MG63 (cell line): ENCODE measurements around the gene KANK2. TPM values are rescaled to one million over a fixed set of nuclear protein-coding genes. Genes with fewer than 3 reads are reported as not detected.
"Not testable (repeated sequence)": the region's sequence is repeated elsewhere in the genome, so short reads cannot be mapped to it uniquely, and the experiment has no call there.

Experiments
- DNase-seq: peaks from one replicate; pipeline ENCODE4 v3.0.0-alpha.2; 2020
- H3K27me3 ChIP-seq: fragments of 250-450 bp; sonication (Bioruptor Pico); 2 replicates; pipeline ENCODE4 v1.5.1; 2020; ENCODE audit warnings: mild to moderate bottlenecking, moderate library complexity
- H3K36me3 ChIP-seq: fragments of 250-450 bp; sonication (Bioruptor Pico); 2 replicates; pipeline ENCODE4 v1.5.1; 2020; ENCODE audit warnings: mild to moderate bottlenecking, moderate library complexity
- H3K4me3 ChIP-seq: fragments of 250-450 bp; sonication (Bioruptor Pico); 2 replicates; pipeline ENCODE4 v1.5.1; 2020; ENCODE audit warnings: mild to moderate bottlenecking, moderate library complexity
- H3K9me3 ChIP-seq: fragments of 250-450 bp; sonication (Bioruptor Pico); 2 replicates; pipeline ENCODE4 v1.5.1; 2020; ENCODE audit warnings: mild to moderate bottlenecking, moderate library complexity
- total RNA-seq: library from RNA; depleted of rRNA; stranded (reverse); fragments of >200 nt; shearing (Covaris generic); gene quantifications from 2 replicates; pipeline ENCODE4 v1.2.3, GENCODE V29; 2014; ENCODE audit warnings: low replicate concordance

The KANK2 gene
- total RNA-seq, 1 experiment from 2014 or later: 81.9 TPM

DNA sequence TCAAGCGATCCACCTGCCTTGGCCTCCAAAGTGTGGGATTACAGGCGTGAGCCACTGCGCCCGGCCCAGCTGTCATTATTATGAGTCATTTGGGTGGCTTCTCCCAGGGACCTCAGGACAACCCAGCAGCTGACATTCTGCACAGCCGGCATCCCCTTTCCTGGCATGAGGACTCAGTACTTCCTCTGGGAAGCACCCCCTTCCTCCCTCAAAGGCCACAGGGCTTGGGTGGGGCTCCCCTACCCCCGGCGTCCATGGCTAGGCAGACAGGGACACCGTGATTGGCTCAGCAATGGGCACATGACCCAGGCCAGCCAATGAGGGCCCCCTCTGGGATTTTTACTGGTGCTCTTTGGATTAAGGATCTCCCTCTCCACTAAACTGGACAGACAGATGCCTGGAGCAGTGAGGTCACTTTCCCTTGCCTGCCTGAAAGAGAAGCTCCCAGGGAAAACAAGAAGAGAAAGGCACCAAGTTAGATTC, 6.0 kb downstream of the KANK2 start:
- Histone ChIP-seq H3K27me3 (no peaks in the 10 kb centered on the region), H3K9me3 (no peaks in the 10 kb centered on the region), H3K36me3 (peaks cover 68% of the 10 kb centered on the region), H3K4me3 (no peak overlapping the region)
- peak; percentile 63 for DNase-seq

DNA sequence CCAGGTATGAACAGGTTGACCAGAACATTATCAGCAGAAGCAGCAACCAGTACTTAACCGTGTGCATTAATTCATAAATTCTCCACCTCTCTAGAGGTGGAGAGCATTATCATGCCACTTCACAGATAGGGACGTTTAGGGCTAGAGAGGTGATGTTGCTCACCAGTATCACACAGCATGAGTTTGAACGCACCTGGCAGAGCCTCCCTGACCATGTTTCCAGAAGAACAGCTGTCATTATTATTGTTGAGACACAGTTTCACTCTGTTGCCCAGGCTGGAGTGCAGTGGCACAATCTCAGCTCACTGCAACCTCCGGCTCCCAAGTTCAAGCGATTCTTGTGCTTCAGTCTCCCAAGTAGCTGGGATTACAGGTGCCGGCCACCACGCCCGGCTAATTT, 6.8 kb downstream of the KANK2 start:
- H3K9me3 ChIP-seq: no peaks in the 10 kb centered on the region
- no peak overlapping the region for H3K4me3 ChIP-seq
- DNase-seq: no peak
- peaks cover 69% of the 10 kb centered on the region for H3K36me3 ChIP-seq
- no peaks in the 10 kb centered on the region for H3K27me3 ChIP-seq

DNA sequence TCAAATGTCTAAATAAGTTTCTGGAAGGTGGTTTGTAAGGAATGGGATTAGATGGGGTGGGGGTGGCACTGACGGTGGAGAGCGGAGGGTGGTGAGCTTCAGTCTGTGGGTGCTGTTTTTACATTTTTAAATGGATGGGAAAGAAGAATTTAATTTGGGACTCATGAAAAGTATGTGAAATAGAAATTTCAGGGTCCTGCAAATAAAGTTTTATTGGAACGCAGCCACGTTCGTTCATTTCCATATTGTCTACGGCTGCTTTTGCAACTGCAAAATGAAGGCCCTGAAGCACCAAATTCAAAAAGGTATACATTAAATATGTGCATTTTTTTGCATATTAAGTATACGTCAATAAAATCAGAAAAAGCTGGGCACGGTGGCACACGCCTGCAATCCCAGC, 9.9 kb downstream of the KANK2 start:
- peaks cover 53% of the 10 kb centered on the region for H3K36me3 ChIP-seq
- H3K9me3 ChIP-seq: no peaks in the 10 kb centered on the region
- DNase-seq: no peak
- H3K27me3 ChIP-seq: no peaks in the 10 kb centered on the region
- no peak overlapping the region for H3K4me3 ChIP-seq

DNA sequence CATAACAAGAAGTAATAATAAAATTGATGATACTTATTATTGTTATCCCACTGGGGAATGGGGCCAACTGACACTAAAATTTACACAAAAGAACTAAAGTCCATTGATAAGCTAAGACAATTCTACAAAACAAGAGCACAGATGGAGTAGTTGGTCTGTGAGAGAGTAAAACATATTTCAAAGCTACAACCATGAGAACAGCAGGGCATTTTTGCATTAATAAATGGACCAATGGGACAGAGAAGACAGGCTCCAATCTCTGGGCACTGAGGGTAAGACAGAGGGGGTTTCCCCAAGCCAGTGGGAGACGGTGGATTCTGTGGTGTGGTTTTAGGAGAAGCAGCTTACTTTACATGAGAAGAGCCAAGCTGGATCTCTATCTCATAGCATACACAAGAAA, 14.4 kb downstream of the KANK2 start:
- Histone ChIP-seq H3K27me3 (no peaks in the 10 kb centered on the region), H3K36me3 (peaks cover 40% of the 10 kb centered on the region), H3K4me3 (no peak overlapping the region), H3K9me3 (no peaks in the 10 kb centered on the region)
- no peak for DNase-seq

DNA sequence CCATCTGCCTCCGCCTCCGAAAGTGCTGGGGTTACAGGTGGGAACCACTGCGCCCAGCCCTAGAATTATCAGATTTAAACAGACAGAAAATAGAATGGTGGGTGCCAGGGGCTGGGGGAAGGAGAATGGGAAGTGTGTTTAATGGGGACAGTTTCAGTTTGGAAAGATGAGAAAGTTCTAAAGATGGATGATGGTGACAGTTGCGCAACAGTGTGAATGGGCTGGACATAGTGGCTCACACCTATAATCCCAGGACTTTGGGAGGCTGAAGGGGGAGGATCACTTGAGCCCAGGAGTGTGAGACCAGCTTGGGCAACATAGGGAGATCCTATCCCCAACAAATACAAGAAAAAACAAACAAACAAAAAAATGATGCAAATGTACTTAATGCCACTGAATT, 15.9 kb downstream of the KANK2 start:
- Histone ChIP-seq H3K36me3 (peaks cover 41% of the 10 kb centered on the region), H3K9me3 (no peaks in the 10 kb centered on the region), H3K27me3 (no peaks in the 10 kb centered on the region), H3K4me3 (no peak overlapping the region)
- no peak for DNase-seq

DNA sequence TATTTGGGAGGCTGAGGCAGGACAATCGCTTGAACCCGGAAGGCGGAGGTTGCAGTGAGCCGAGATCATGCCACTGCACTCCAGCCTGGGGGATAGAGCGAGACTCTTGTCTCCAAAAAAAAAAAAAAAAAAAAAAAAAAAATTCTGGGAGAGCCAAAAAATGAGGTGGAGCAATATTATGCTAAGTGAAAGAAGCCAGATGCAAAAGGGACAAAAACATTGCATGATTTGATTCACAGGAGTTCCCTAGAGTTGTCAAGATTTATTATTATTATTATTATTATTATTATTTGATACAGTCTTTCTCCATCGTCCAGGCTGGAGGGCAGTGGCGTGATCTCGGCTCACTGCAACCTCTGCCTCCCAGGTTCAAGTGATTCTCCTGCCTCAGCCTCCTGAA, 16.4 kb downstream of the KANK2 start:
- DNase-seq, H3K9me3 ChIP-seq, H3K4me3 ChIP-seq, H3K27me3 ChIP-seq: not testable (repeated sequence)
- H3K36me3 ChIP-seq: peaks cover 42% of the 10 kb centered on the region

DNA sequence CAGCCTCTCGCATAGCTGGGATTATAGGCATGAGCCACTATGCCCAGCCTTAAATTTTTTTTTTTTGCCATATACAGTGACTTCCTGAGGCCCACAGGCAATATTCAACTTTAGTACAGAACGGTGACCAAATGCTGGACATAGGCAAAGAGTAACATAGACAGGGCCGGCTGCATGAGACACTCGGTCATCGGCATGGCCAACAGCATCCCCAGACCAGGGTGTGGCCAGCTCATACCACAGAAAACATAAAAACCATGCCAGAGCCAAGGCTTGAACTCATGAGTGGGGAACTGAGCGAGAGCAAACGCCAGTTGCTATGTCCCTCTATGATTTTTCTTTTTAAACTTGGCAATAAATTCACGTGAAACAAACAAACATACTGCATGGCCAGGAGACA, 17.0 kb downstream of the KANK2 start:
- Histone ChIP-seq H3K27me3 (no peaks in the 10 kb centered on the region), H3K9me3 (no peaks in the 10 kb centered on the region), H3K4me3 (no peak overlapping the region), H3K36me3 (peaks cover 41% of the 10 kb centered on the region)
- no peak for DNase-seq

DNA sequence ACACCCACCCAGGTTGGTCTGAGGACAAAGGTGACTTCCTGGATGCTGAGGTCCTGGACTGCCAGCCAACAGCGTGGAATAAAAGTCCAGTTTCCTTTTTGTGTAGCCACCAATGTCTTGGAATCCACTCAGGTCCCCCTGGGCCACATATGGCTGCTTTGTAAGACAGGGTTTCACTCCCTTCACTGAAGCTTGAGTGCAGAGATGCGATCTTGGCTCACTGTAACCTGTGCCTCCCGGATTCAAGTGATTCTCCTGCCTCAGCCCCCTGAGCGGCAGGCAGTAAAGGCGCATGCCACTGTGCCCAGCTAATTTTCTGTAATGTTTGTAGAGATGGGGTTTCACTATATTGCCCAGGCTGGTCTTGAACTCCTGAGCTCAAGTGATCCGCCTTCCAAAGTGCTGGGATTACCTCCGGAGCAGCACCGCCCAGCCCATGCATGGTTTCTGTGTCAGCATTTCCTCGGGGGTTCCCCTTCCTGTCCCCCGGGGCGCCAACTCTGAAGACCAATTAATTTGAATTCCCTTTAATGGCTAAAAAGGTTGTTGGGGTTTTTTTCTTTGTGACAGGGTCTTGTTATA, 17.5 kb downstream of the KANK2 start:
- Histone ChIP-seq H3K36me3 (peaks cover 45% of the 10 kb centered on the region), H3K4me3 (no peak overlapping the region), H3K9me3 (no peaks in the 10 kb centered on the region), H3K27me3 (no peaks in the 10 kb centered on the region)
- DNase-seq: no peak

DNA sequence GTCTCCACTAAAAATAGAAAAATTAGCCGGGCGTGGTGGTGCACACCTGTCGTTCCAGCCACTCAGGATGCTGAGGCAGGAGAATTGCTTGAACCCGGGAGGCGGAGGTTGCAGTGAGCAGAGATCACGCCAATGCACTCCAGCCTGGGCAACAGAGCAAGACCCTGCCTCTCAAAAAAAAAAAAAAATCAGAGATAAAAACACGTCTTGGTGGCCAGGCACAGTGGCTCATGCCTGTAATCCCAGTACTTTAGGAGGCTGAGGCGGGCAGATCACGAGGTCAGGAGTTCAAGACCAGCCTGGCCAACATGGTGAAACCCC, 18.2 kb downstream of the KANK2 start:
- H3K4me3 ChIP-seq, H3K9me3 ChIP-seq, DNase-seq, H3K27me3 ChIP-seq: not testable (repeated sequence)
- H3K36me3 ChIP-seq: peaks cover 52% of the 10 kb centered on the region

DNA sequence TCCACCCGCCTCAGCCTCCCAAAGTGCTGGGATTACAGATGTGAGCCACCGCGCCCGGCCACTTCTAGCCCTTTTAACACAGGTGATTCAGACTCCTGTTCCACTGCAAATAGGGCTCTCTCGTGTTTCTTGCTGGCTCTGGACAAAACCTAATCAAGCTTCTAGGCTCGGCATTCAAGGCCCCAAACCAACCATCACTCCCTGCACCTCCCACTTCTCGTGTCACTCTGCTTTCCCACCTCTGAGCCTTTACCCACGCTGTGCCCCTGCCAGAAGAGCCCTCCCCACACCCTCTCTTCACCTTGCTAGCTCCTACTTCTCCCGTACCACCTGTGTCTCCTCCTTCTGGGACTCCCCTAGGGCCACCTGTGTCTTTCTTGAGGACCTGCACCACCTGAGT, 19.8 kb downstream of the KANK2 start:
- Histone ChIP-seq H3K36me3 (peaks cover 53% of the 10 kb centered on the region), H3K27me3 (no peaks in the 10 kb centered on the region), H3K9me3 (no peaks in the 10 kb centered on the region), H3K4me3 (no peak overlapping the region)
- no peak for DNase-seq

DNA sequence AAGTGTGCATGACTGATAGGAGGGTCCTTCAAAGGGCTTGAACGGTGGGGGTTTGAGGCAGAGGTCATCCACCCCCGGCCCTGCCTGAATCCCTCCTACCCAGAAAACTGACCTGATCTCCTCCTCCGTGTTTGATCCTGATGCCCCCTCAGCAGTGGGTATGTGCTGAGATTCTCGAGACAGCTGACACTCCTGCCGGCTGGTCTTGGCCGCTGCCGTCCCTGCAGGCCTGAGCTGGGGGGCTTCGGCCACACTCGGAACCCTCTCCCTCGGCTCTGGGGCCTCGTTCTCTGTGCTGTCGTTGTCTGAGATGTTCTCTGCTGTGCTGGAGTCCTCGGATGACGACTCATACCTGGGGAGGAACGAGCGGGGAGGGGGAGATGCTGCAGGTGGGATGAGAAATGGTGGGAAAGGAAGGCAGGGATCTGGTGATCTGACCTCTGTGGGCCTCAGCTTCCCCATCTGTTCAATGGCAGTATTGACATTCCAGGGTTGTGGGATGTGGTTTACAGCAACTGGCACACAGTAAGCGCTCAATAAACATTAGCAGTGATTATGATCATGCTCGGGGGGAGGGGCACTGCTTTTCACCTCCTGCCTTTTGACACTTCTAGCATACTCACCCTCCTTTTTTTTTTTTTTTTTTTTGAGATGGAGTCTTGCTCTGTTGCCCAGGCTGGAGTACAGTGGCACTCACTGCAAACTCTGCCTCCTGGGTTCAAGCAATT, 20.7 kb downstream of the KANK2 start:
- H3K9me3 ChIP-seq: no peaks in the 10 kb centered on the region
- no peak for DNase-seq
- no peaks in the 10 kb centered on the region for H3K27me3 ChIP-seq
- H3K36me3 ChIP-seq: peaks cover 56% of the 10 kb centered on the region
- H3K4me3 ChIP-seq: no peak overlapping the region

DNA sequence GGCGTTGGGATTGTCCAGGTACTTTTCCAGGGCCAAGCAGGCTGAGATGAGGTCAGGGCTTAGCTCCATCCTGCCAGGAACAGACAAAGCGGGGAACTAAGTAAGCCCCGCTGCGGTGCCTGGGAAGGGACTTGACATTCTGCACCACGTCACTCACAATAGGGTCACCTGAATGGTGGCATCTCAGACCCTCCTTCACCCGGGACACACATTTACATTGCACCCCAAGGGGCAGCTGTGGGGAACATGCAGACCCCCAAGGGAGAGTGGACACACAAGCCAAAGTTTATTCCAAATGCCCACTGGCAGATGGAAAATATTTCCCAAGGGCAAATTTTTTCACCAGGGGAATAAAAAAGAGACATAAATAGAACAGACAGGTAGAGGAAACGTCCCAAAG, 21.4 kb downstream of the KANK2 start:
- H3K27me3 ChIP-seq: no peaks in the 10 kb centered on the region
- DNase-seq: no peak
- peaks cover 54% of the 10 kb centered on the region for H3K36me3 ChIP-seq
- H3K4me3 ChIP-seq: no peak overlapping the region
- H3K9me3 ChIP-seq: no peaks in the 10 kb centered on the region

DNA sequence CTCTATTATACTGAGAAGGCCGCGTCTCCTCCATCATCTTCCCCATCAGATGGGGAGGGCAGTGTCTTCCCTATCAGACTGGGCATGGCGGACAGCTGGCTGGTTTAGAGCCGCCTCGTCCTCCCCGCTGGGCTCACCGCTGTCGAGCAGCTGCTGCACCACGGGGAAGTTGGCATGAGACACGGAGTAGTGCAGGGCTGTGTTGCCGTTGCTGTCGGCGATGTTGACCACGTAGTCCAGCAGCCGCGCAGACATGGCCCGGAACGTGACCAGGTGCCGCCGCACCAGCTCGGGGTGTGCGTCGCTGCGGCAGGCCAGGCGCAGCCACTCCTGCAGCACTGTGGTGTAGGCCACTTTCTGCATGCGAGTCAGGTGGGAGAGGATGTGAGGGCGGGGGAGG, 23.0 kb downstream of the KANK2 start:
- peaks cover 70% of the 10 kb centered on the region for H3K36me3 ChIP-seq
- DNase-seq: no peak
- H3K9me3 ChIP-seq: no peaks in the 10 kb centered on the region
- no peak overlapping the region for H3K4me3 ChIP-seq
- H3K27me3 ChIP-seq: no peaks in the 10 kb centered on the region

DNA sequence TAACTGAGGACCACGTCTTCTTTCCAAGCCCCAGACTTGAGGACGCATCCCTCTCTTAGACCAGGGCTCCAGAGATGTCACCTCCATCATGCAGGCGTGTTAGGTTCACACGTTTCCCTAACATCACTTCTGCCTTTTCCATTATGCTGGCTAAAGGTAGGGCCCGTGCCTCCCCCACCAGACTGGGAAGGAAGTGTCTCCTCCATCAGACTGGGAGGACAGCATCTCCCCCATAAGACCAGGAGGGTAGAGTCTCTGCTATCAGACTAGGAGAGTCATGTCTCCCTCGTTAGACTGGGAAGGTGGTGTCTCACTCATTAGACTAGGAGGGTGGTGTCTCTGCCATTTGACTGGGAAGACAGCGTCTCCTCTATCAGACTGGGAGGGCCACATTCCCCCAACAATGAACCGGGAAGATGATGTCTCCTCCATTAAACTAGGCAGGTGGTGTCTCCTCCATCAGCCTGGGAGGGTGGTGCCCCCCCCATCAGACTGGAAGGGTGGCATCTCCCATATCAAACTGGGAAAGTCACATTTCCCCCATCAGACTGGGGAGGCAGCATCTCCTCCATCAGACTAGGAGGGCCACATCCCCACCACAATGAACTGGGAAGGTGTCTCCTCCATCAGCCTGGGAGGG, 23.7 kb downstream of the KANK2 start:
- DNase-seq: no peak
- Histone ChIP-seq H3K9me3 (no peaks in the 10 kb centered on the region), H3K27me3 (no peaks in the 10 kb centered on the region), H3K36me3 (peaks cover 72% of the 10 kb centered on the region), H3K4me3 (no peak overlapping the region)

DNA sequence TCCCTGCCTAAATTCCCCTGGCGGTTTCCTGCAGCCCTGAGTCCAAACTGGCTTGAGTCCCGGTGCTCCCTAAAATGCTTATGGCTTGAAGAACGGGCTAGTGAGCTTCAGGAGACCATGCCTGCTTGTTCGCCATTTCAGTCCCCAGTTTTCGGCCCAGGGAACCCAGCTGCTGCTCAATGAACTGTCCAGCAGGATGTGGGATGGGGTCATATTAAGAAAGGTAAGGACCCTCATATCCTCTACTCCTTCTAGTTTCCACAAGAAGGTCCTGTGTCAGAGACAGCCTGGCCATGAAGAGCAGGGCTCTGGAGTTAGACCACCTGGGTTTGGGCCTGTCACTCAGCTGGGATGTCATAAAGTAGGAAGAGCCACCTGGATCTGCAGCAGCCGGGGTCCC, 24.8 kb downstream of the KANK2 start:
- no peak for DNase-seq
- Histone ChIP-seq H3K27me3 (no peaks in the 10 kb centered on the region), H3K36me3 (peaks cover 75% of the 10 kb centered on the region), H3K9me3 (no peaks in the 10 kb centered on the region), H3K4me3 (no peak overlapping the region)

DNA sequence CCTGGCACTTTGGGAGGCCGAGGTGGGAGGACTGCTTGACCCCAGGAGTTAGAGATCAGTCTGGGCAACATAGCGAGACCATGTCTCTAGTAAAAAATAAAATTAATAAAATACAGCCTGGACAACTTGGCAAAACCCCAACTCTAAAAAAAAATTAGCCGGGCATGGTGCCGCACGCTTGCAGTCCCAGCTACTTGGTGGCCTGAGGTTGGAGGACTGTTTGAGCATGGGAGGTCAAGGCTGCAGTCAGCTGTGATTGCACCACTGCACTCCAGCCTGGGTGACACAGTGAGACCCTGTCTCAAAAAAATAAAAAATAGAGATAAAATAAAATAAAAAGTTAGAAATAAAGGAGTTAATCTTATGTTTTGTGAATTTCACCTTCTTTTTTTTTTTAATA, 26.2 kb downstream of the KANK2 start:
- no peaks in the 10 kb centered on the region for H3K9me3 ChIP-seq
- H3K27me3 ChIP-seq: no peaks in the 10 kb centered on the region
- peaks cover 79% of the 10 kb centered on the region for H3K36me3 ChIP-seq
- no peak for DNase-seq
- no peak overlapping the region for H3K4me3 ChIP-seq

DNA sequence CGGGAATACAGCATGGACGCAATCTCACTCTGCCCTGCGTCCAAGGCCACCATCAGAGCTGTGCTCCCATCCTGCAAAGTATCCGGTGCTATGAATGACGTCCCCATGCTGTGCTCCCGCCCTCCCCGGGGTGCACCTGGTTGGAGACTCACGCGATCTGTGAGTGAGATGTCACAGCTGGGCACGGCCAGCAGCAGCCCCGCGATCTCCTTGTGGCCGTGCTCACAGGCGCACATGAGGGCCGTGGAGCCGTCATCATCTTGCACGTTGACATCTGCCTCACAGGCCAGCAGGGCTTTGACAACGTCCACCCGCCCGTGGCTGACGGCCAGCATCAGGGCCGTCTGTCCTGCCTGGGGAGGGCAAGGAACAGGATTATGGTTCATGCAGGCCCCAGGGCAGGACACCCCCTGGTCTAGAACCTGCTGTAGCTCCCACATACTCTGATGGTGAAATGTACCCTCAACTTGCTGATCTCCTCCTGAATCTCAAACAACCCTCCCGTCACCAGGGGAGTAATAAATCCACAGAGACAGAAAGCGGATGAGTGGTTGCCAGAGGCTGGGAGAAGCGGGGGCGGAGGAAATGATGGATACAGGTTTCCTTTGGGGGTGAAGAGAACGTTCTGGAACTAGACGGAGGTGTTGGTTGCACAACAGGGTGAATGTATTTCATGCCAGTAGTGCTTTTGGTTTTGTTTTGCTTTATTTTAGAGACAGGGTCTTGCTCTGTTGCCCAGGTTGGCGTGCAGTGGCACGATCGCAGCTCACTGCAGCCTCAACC, 27.3 kb downstream of the KANK2 start:
- peaks cover 82% of the 10 kb centered on the region for H3K36me3 ChIP-seq
- H3K9me3 ChIP-seq: no peaks in the 10 kb centered on the region
- no peak overlapping the region for H3K4me3 ChIP-seq
- H3K27me3 ChIP-seq: no peaks in the 10 kb centered on the region
- DNase-seq: no peak
